ACC112 (cell line): ENCODE measurements around the gene SLC39A11.
"Not testable (repeated sequence)": the region's sequence is repeated elsewhere in the genome, so short reads cannot be mapped to it uniquely, and the experiment has no call there.

ENCODE experiments used
- H2AFZ ChIP-seq: fragments of 200-600 bp; sonication (generic); one replicate; pipeline ENCODE4 v1.6.0; 2017; ENCODE audit warnings: antibody characterized with exemption, low read length; ENCODE audit not compliant: unreplicated experiment
- H3K27ac ChIP-seq: fragments of 200-600 bp; sonication (generic); 2 replicates; pipeline ENCODE4 v1.5.1; 2014; ENCODE audit warnings: low read depth, mild to moderate bottlenecking, antibody characterized with exemption, low read length, moderate library complexity
- H3K27me3 ChIP-seq: fragments of 200-600 bp; sonication (generic); 2 replicates; pipeline ENCODE4 v1.6.1; 2014; ENCODE audit warnings: mild to moderate bottlenecking, antibody characterized with exemption, low read length, moderate library complexity, mixed read lengths; ENCODE audit not compliant: insufficient read depth
- H3K36me3 ChIP-seq: fragments of 200-600 bp; sonication (generic); 2 replicates; pipeline ENCODE4 v1.6.1; 2016; ENCODE audit warnings: mild to moderate bottlenecking, antibody characterized with exemption, low read length, moderate library complexity, mixed read lengths; ENCODE audit not compliant: insufficient read depth
- H3K4me1 ChIP-seq: fragments of 200-600 bp; sonication (generic); one replicate; pipeline ENCODE4 v1.6.1; 2016; ENCODE audit warnings: low read length, mixed read lengths; ENCODE audit not compliant: insufficient read depth, unreplicated experiment, control insufficient read depth
- H3K4me3 ChIP-seq: fragments of 200-600 bp; sonication (generic); 2 replicates; pipeline ENCODE4 v1.5.1; 2014; ENCODE audit warnings: mild to moderate bottlenecking, low read depth, low read length
- H3K79me2 ChIP-seq: fragments of 200-600 bp; sonication (generic); one replicate; pipeline ENCODE4 v1.6.0; 2016; ENCODE audit warnings: low read length; ENCODE audit not compliant: control insufficient read depth, unreplicated experiment, insufficient read depth

Gene SLC39A11

GRCh38 chr17:72792771-72793170, 299.7 kb downstream of the SLC39A11 start:
- no peaks in the 10 kb centered on the region for H3K79me2 ChIP-seq
- H3K27me3 ChIP-seq: no peaks in the 10 kb centered on the region
- H3K36me3 ChIP-seq: no peaks in the 10 kb centered on the region
- no peak overlapping the region for H3K27ac ChIP-seq
- H3K4me1 ChIP-seq: no peaks in the 10 kb centered on the region
- H3K4me3 ChIP-seq: no peak overlapping the region
- no peak overlapping the region for H2AFZ ChIP-seq

GRCh38 chr17:72790190-72790589, 302.3 kb downstream of the SLC39A11 start:
- Histone ChIP-seq H3K79me2 (no peaks in the 10 kb centered on the region), H3K36me3 (no peaks in the 10 kb centered on the region), H3K27me3 (no peaks in the 10 kb centered on the region), H3K4me3 (no peak overlapping the region), H3K27ac (no peak overlapping the region), H3K4me1 (no peaks in the 10 kb centered on the region), H2AFZ (no peak overlapping the region)

- no peak overlapping the region for H3K4me3 ChIP-seq
- H3K4me1 ChIP-seq: no peaks in the 10 kb centered on the region
- no peaks in the 10 kb centered on the region for H3K36me3 ChIP-seq
- H3K79me2 ChIP-seq: no peaks in the 10 kb centered on the region
- no peak overlapping the region for H3K27ac ChIP-seq
- no peaks in the 10 kb centered on the region for H3K27me3 ChIP-seq
- H2AFZ ChIP-seq: no peak overlapping the region
Observed at GRCh38 chr17:72789711-72790110, 302.8 kb downstream of the SLC39A11 start.

- H3K4me1 ChIP-seq: no peaks in the 10 kb centered on the region
- no peaks in the 10 kb centered on the region for H3K27me3 ChIP-seq
- no peak overlapping the region for H3K27ac ChIP-seq
- no peak overlapping the region for H3K4me3 ChIP-seq
- no peaks in the 10 kb centered on the region for H3K79me2 ChIP-seq
- H2AFZ ChIP-seq: no peak overlapping the region
- no peaks in the 10 kb centered on the region for H3K36me3 ChIP-seq
Observed at GRCh38 chr17:72788950-72789585, 303.4 kb downstream of the SLC39A11 start.

GRCh38 chr17:72786209-72786608, 306.3 kb downstream of the SLC39A11 start:
- Histone ChIP-seq H2AFZ (no peak overlapping the region), H3K27me3 (no peaks in the 10 kb centered on the region), H3K79me2 (no peaks in the 10 kb centered on the region), H3K27ac (no peak overlapping the region), H3K36me3 (no peaks in the 10 kb centered on the region), H3K4me1 (no peaks in the 10 kb centered on the region), H3K4me3 (no peak overlapping the region)

GRCh38 chr17:72782985-72783701, 309.3 kb downstream of the SLC39A11 start:
- Histone ChIP-seq H3K36me3 (no peaks in the 10 kb centered on the region), H3K4me1 (no peaks in the 10 kb centered on the region), H3K27me3 (no peaks in the 10 kb centered on the region), H2AFZ (no peak overlapping the region), H3K27ac (no peak overlapping the region), H3K79me2 (no peaks in the 10 kb centered on the region), H3K4me3 (no peak overlapping the region)

GRCh38 chr17:72782437-72782836, 310.1 kb downstream of the SLC39A11 start:
- not testable (repeated sequence) for H3K27ac ChIP-seq, H3K27me3 ChIP-seq, H3K79me2 ChIP-seq, H3K36me3 ChIP-seq, H2AFZ ChIP-seq, H3K4me3 ChIP-seq, H3K4me1 ChIP-seq

GRCh38 chr17:72778169-72779151, 314.0 kb downstream of the SLC39A11 start:
- H3K4me1 ChIP-seq: no peaks in the 10 kb centered on the region
- no peak overlapping the region for H3K4me3 ChIP-seq
- no peaks in the 10 kb centered on the region for H3K27me3 ChIP-seq
- H2AFZ ChIP-seq: no peak overlapping the region
- H3K79me2 ChIP-seq: no peaks in the 10 kb centered on the region
- H3K36me3 ChIP-seq: no peaks in the 10 kb centered on the region
- H3K27ac ChIP-seq: no peak overlapping the region

- H3K27me3 ChIP-seq: no peaks in the 10 kb centered on the region
- no peak overlapping the region for H3K27ac ChIP-seq
- no peaks in the 10 kb centered on the region for H3K79me2 ChIP-seq
- H3K36me3 ChIP-seq: no peaks in the 10 kb centered on the region
- H3K4me3 ChIP-seq: no peak overlapping the region
- H3K4me1 ChIP-seq: no peaks in the 10 kb centered on the region
- no peak overlapping the region for H2AFZ ChIP-seq
Observed at GRCh38 chr17:72775919-72776318, 316.6 kb downstream of the SLC39A11 start.

GRCh38 chr17:72775237-72775636, 317.3 kb downstream of the SLC39A11 start:
- Histone ChIP-seq H3K27ac (no peak overlapping the region), H3K79me2 (no peaks in the 10 kb centered on the region), H3K27me3 (no peaks in the 10 kb centered on the region), H2AFZ (no peak overlapping the region), H3K4me1 (no peaks in the 10 kb centered on the region), H3K4me3 (no peak overlapping the region), H3K36me3 (no peaks in the 10 kb centered on the region)
